ENCODE results near the gene NEDD9. TPM values are rescaled to one million over a fixed set of nuclear protein-coding genes. Genes with fewer than 3 reads are reported as not detected.

Gene NEDD9
- polyA plus RNA-seq, 3 donors: 65.9 to 75.7 (median 67.6) TPM

GRCh38 chr6:11244387-11245126 lies 12.1 kb upstream of the NEDD9 start:
- no peak for DNase-seq (ENCODE audit: extremely low read depth in 1 of 11, low read depth in 9 of 11, low spot score in 4 of 11)

GRCh38 chr6:11243861-11244260 lies 11.4 kb upstream of the NEDD9 start:
- DNase-seq (ENCODE audit: extremely low read depth in 1 of 11, low read depth in 9 of 11, low spot score in 4 of 11): no peak

- DNase-seq (ENCODE audit: extremely low read depth in 1 of 11, low read depth in 9 of 11, low spot score in 4 of 11): no peak
Observed at GRCh38 chr6:11242711-11243110, 10.2 kb upstream of the NEDD9 start.

GRCh38 chr6:11241793-11242201 lies 9.3 kb upstream of the NEDD9 start:
- no peak for DNase-seq (ENCODE audit: extremely low read depth in 1 of 11, low read depth in 9 of 11, low spot score in 4 of 11)

GRCh38 chr6:11241154-11241792 lies 8.8 kb upstream of the NEDD9 start:
- no peak for DNase-seq (ENCODE audit: extremely low read depth in 1 of 11, low read depth in 9 of 11, low spot score in 4 of 11)

- DNase-seq (ENCODE audit: extremely low read depth in 1 of 11, low read depth in 9 of 11, low spot score in 4 of 11): no peak
Observed at GRCh38 chr6:11237956-11238355, 5.5 kb upstream of the NEDD9 start.

GRCh38 chr6:11237428-11237827 lies 5.0 kb upstream of the NEDD9 start:
- no peak for DNase-seq (ENCODE audit: extremely low read depth in 1 of 11, low read depth in 9 of 11, low spot score in 4 of 11)

- DNase-seq (ENCODE audit: extremely low read depth in 1 of 11, low read depth in 9 of 11, low spot score in 4 of 11): no peak
Observed at GRCh38 chr6:11236915-11237314, 4.4 kb upstream of the NEDD9 start.

- DNase-seq (ENCODE audit: extremely low read depth in 1 of 11, low read depth in 9 of 11, low spot score in 4 of 11): no peak
Observed at GRCh38 chr6:11236076-11236750, 3.7 kb upstream of the NEDD9 start.

- DNase-seq (ENCODE audit: extremely low read depth in 1 of 11, low read depth in 9 of 11, low spot score in 4 of 11): no peak
Observed at GRCh38 chr6:11235062-11235461, 2.6 kb upstream of the NEDD9 start.

- no peak for DNase-seq (ENCODE audit: extremely low read depth in 1 of 11, low read depth in 9 of 11, low spot score in 4 of 11)
Observed at GRCh38 chr6:11233673-11234573, 1.5 kb upstream of the NEDD9 start.

- DNase-seq (ENCODE audit: extremely low read depth in 1 of 11, low read depth in 9 of 11, low spot score in 4 of 11): no peak
Observed at GRCh38 chr6:11232770-11233626, 530 bp upstream of the NEDD9 start.

GRCh38 chr6:11231564-11232192 lies 790 bp downstream of the NEDD9 start:
- DNase-seq (ENCODE audit: extremely low read depth in 1 of 11, low read depth in 9 of 11, low spot score in 4 of 11): no peak

GRCh38 chr6:11231108-11231463 lies 1.4 kb downstream of the NEDD9 start:
- no peak for DNase-seq (ENCODE audit: extremely low read depth in 1 of 11, low read depth in 9 of 11, low spot score in 4 of 11)

GRCh38 chr6:11230158-11231107 lies 2.0 kb downstream of the NEDD9 start:
- no peak for DNase-seq (ENCODE audit: extremely low read depth in 1 of 11, low read depth in 9 of 11, low spot score in 4 of 11)

GRCh38 chr6:11229655-11230046 lies 2.8 kb downstream of the NEDD9 start:
- no peak for DNase-seq (ENCODE audit: extremely low read depth in 1 of 11, low read depth in 9 of 11, low spot score in 4 of 11)

Data from renal cortex interstitium (tissue), 11 donors.